ENCODE results near the gene DYNC1I1.

The DYNC1I1 gene

GRCh38 chr7:96097835-96098234 is 325.5 kb downstream of the DYNC1I1 start:
- no peak for DNase-seq

GRCh38 chr7:96100737-96101136 is 328.4 kb downstream of the DYNC1I1 start:
- DNase-seq = no peak

GRCh38 chr7:96102096-96102811 is 329.9 kb downstream of the DYNC1I1 start:
- DNase-seq = no peak

- no peak for DNase-seq
Observed at GRCh38 chr7:96104984-96105383, 332.6 kb downstream of the DYNC1I1 start.

GRCh38 chr7:96111405-96111804 is 339.1 kb downstream of the DYNC1I1 start:
- no peak for DNase-seq

- DNase-seq = no peak
Observed at GRCh38 chr7:96114190-96114589, 341.8 kb downstream of the DYNC1I1 start.

GRCh38 chr7:96116173-96116572 is 343.8 kb downstream of the DYNC1I1 start:
- DNase-seq = no peak

DNA sequence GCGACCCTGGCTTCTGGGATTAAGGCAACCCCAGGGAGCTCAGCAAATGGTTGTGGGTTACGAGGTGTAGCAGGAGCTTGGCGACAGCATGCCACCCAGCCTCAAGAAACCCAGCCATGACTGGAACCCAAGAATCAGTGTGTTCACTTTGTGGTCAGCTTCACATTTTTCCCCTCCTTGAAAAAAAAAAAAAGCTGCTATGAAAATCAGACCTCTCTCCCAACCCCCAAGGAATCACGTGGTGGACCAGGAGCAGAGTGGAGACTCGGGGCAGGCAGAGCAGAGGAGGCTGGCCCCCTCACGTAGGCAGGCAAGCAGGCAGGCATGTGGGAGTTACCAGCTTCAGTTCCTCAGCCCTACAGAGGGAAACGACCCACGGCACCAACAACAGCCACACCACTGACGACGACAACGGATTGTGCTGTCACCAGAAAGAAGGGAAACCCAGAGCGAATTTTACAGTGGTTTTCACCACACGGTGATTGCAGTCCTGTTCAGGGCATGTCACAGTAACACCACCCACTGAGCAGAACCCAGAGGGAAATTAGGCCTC is 346.2 kb downstream of the DYNC1I1 start:
- DNase-seq = no peak

GRCh38 chr7:96120445-96121225 is 348.3 kb downstream of the DYNC1I1 start:
- DNase-seq = no peak

- no peak for DNase-seq
Observed at GRCh38 chr7:96121752-96122151, 349.4 kb downstream of the DYNC1I1 start.

DNA sequence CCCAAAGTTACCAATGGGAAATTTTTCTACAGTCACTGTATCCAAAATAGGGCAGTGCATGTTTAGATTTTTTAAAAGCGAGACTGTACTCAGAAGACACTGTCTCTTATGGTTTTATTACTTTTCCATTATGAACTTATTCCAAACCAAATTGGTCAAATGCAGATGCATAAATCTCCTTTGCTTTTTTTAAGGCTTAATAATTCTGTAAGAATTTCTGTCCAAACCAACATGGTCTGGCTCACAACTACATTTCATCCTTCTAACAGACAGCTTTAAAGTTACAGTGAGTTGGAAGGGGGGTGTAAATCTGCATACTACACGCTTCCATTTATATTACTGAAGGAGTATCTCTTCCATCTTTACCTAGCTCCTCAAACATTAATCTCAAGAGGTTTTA is 350.4 kb downstream of the DYNC1I1 start:
- no peak for DNase-seq

DNA sequence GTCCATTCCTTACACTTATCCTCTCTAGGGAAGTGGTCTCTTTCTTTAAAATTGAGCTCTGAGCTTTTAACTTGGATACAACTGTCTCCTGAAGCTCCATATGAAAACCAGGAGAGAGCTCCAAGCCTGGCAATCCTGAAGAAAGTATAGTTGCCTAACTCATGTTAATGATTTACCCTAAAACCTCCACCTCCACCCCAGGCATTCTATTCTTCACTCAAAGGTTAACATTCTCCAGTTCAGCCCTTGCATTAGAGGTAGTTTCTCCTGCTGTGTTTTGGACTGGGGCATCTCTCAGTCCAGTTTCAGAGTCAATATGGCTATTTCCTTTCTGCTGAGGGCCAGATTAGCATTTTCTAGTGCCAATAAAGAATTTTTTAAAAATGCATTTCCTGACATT is 354.0 kb downstream of the DYNC1I1 start:
- DNase-seq = no peak

- no peak for DNase-seq
Observed at GRCh38 chr7:96127746-96128145, 355.4 kb downstream of the DYNC1I1 start.

GRCh38 chr7:96131525-96131924 is 359.2 kb downstream of the DYNC1I1 start:
- DNase-seq = no peak

GRCh38 chr7:96135241-96135640 is 362.9 kb downstream of the DYNC1I1 start:
- DNase-seq = no peak

GRCh38 chr7:96136600-96137239 is 364.4 kb downstream of the DYNC1I1 start:
- DNase-seq = no peak

DNA sequence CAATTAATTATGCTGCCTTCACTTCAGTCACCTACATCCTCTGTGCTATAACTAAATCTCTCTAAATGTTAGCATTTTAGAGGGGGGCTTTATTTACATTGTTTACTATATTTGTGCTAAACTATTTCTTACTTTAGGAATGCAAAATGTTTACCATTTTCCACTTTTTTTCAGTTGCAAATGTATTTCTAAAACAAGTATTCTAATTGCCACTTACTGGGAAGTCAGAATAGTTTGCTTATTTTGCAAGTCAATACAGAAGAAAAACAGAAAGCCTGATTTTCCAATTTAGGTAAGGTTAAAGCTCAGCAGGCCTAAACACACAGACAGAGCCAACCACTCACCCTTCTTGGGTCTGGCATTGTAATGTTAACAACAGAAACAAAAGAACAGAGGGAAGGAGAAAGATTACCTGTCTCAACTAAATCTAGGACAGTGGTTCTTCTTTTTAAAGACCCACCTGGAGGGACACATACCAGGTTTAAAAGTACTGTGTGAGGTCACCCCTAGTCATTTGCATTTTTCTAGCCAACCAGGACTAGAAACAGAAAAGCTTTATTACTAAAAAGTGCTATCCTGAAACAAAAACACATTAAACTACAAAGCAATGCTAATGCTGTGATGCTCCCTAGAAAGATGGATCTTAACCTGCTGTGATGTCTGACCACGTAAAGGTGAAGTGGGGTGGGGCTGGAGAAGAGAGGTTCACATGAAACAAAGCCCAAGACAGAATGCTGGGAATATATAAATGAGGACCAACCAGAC is 371.3 kb downstream of the DYNC1I1 start:
- no peak for DNase-seq

DNA sequence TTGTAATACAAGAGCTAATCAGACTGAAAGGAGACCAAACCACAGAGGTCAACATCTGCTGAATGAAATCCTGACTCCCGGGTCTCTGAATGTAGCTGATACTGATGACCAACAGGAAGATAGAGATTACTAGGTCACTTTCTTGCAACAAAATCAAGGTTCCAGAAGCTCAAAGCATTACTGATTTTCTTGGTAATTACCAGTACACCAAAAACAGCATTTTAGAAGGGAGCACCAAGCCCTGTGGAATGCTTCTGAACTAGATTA is 371.8 kb downstream of the DYNC1I1 start:
- DNase-seq = no peak

Data from activated naive CD4-positive, alpha-beta T cell treated with Interleukin-2 at 50 U/mL for 16 hours (primary cell).